ENCODE data around the gene PTPN22.

GRCh38 chr1:113768916-113769600, 102.5 kb downstream of the PTPN22 start:
- no peak for TF ChIP-seq CTCF (IDR thresholded peaks at IDR 0.05)
- TF ChIP-seq POLR2A (IDR thresholded peaks at IDR 0.05) = no peak

Measured in heart left ventricle (tissue), 13 donors.